ENCODE data around the gene TIMM21. TPM values are rescaled to one million over a fixed set of nuclear protein-coding genes. Genes with fewer than 3 reads are reported as not detected.

TIMM21 gene
- total RNA-seq, 1 donor from 2014 or later, result 20.4 TPM

- DNase-seq (ENCODE audit: low read depth), result no peak
- TF ChIP-seq CTCF (conservative IDR thresholded peaks at IDR 0.05; ENCODE audit: low read depth, low read length), result no peak
- no peak overlapping the region for H3K4me3 ChIP-seq (ENCODE audit: low read depth, low read length)
These were observed 16.1 kb upstream of the TIMM21 start for GRCh38 chr18:74132201-74132600.

GRCh38 chr18:74137920-74138538 lies 10.3 kb upstream of the TIMM21 start:
- no peak for TF ChIP-seq CTCF (conservative IDR thresholded peaks at IDR 0.05; ENCODE audit: low read depth, low read length)
- H3K4me3 ChIP-seq (ENCODE audit: low read depth, low read length), result no peak overlapping the region
- DNase-seq (ENCODE audit: low read depth), result no peak

- no peak for DNase-seq (ENCODE audit: low read depth)
- no peak overlapping the region for H3K4me3 ChIP-seq (ENCODE audit: low read depth, low read length)
- no peak for TF ChIP-seq CTCF (conservative IDR thresholded peaks at IDR 0.05; ENCODE audit: low read depth, low read length)
These were observed 8.9 kb upstream of the TIMM21 start for GRCh38 chr18:74139411-74139810.

GRCh38 chr18:74139888-74140287 lies 8.4 kb upstream of the TIMM21 start:
- no peak for TF ChIP-seq CTCF (conservative IDR thresholded peaks at IDR 0.05; ENCODE audit: low read depth, low read length)
- no peak overlapping the region for H3K4me3 ChIP-seq (ENCODE audit: low read depth, low read length)
- no peak for DNase-seq (ENCODE audit: low read depth)

GRCh38 chr18:74140582-74140981 lies 7.7 kb upstream of the TIMM21 start:
- no peak for TF ChIP-seq CTCF (conservative IDR thresholded peaks at IDR 0.05; ENCODE audit: low read depth, low read length)
- no peak for DNase-seq (ENCODE audit: low read depth)

GRCh38 chr18:74141667-74142066 lies 6.7 kb upstream of the TIMM21 start:
- no peak for DNase-seq (ENCODE audit: low read depth)
- no peak overlapping the region for H3K4me3 ChIP-seq (ENCODE audit: low read depth, low read length)
- no peak for TF ChIP-seq CTCF (conservative IDR thresholded peaks at IDR 0.05; ENCODE audit: low read depth, low read length)

More at GRCh38 chr18:74140582-74140981, 7.7 kb upstream of the TIMM21 start:
- no peak overlapping the region for H3K4me3 ChIP-seq (ENCODE audit: low read depth, low read length)

- no peak for DNase-seq (ENCODE audit: low read depth)
- TF ChIP-seq CTCF (conservative IDR thresholded peaks at IDR 0.05; ENCODE audit: low read depth, low read length), result no peak
- H3K4me3 ChIP-seq (ENCODE audit: low read depth, low read length), result no peak overlapping the region
These were observed 6.1 kb upstream of the TIMM21 start for GRCh38 chr18:74142252-74142651.
